Activated T-helper 17 cell treated with anti-CD3 and anti-CD28 coated beads, Interleukin-2, amount 50 U/mL, for 72 hours (primary cell): ENCODE data around the gene CDK5RAP1. TPM values are rescaled to one million over a fixed set of nuclear protein-coding genes. Genes with fewer than 3 reads are reported as not detected.
A peak's percentile ranks its signal among the peaks of the same experiment; 100 is the strongest.
"Not testable (repeated sequence)": the region's sequence is repeated elsewhere in the genome, so short reads cannot be mapped to it uniquely, and the experiment has no call there.

ENCODE experiments used
- ATAC-seq: fragments of 150-1000 bp; cut with Tn5 transposase; replicated peaks from 2 replicates; pipeline ENCODE4 v1.10.0; 2021; ENCODE audit warnings: mild to moderate bottlenecking, moderate library complexity
- H3K27ac Mint-ChIP-seq: one replicate; pipeline ENCODE4 v1.8.0; 2022; ENCODE audit warnings: mixed read lengths
- H3K27me3 Mint-ChIP-seq: one replicate; pipeline ENCODE4 v1.8.0; 2022; ENCODE audit warnings: mixed read lengths
- H3K36me3 Mint-ChIP-seq: one replicate; pipeline ENCODE4 v1.8.0; 2022; ENCODE audit warnings: low read depth, mild to moderate bottlenecking, mixed read lengths
- H3K4me1 Mint-ChIP-seq: one replicate; pipeline ENCODE4 v1.8.0; 2022; ENCODE audit warnings: mixed read lengths
- H3K4me3 Mint-ChIP-seq: one replicate; pipeline ENCODE4 v1.8.0; 2022; ENCODE audit warnings: mild to moderate bottlenecking, mixed read lengths
- H3K9me3 Mint-ChIP-seq: one replicate; pipeline ENCODE4 v1.8.0; 2022; ENCODE audit warnings: mixed read lengths
- total RNA-seq, 2 donors: library from RNA; stranded (reverse); gene quantifications; one replicate each; pipeline ENCODE4 v1.2.3, GENCODE V29; 2022

CDK5RAP1 gene
- total RNA-seq, 2 donors from 2014 or later = 24.1 to 44.5 TPM

DNA sequence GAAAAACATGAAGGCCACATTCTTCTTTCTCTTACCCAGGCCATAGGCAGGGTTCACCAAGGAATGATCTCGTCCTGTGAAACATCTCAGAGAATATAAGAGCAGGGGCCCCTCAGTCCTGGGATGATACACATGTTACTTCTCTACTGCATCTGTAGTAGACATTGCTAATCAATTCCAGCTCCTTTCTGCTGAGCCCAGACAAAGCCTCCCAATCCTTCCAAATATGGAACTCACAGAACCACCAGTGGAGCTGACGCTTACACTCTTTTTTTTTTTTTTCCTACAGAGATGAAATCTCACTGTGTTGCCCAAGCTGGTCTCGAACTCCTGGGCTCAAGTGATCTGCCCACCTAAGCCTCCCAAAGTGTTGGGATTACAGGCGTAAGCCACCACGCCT is 33.1 kb upstream of the CDK5RAP1 start:
- ATAC-seq = no peak
- H3K4me3 Mint-ChIP-seq = no peak overlapping the region

DNA sequence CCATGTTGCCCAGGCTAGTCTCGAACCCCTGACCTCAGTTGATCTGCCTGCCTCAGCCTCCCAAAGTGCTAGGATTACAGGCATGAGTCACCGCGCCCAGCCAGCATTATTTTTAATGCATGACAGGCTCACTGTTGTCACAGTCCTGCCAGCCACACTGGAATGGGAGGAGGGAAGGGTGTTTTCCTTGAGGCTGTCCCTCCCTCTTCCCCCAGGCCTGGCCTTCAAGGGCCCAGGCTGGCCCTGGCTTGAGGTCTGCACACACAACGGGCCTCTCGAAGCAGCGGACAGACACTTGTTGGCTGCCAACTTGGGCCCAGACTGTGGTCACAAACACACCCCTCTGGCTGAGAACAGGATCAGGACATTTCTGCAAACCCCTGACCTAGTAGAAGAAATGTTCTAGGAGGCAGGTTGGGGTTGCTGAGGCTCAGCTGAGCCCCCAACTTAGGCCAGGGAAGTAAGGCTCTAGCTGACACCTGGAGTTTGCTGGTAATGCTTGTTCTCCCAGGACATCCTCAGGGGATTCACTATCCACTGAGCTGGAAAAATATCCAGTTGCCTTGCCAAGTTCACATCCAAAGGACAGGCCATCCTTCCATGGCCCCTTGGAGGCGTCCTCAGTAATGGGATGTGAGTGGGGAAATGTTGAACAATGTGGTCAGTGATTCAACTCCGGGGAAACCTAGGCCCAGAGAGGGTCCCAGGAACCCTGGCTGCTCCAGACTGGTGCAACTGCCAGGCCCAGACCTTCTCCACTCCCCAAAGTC is 32.3 kb upstream of the CDK5RAP1 start:
- ATAC-seq = no peak
- Mint-ChIP-seq H3K4me3 (no peak overlapping the region), H3K9me3 (no peaks in the 10 kb centered on the region), H3K27ac (no peak overlapping the region), H3K27me3 (no peaks in the 10 kb centered on the region), H3K4me1 (no peaks in the 10 kb centered on the region), H3K36me3 (no peaks in the 10 kb centered on the region)

More for the DNA sequence above, 33.1 kb upstream of the CDK5RAP1 start:
- no peaks in the 10 kb centered on the region for H3K4me1 Mint-ChIP-seq
- H3K36me3 Mint-ChIP-seq = no peaks in the 10 kb centered on the region
- H3K27me3 Mint-ChIP-seq = no peaks in the 10 kb centered on the region
- H3K9me3 Mint-ChIP-seq = no peaks in the 10 kb centered on the region
- no peak overlapping the region for H3K27ac Mint-ChIP-seq

DNA sequence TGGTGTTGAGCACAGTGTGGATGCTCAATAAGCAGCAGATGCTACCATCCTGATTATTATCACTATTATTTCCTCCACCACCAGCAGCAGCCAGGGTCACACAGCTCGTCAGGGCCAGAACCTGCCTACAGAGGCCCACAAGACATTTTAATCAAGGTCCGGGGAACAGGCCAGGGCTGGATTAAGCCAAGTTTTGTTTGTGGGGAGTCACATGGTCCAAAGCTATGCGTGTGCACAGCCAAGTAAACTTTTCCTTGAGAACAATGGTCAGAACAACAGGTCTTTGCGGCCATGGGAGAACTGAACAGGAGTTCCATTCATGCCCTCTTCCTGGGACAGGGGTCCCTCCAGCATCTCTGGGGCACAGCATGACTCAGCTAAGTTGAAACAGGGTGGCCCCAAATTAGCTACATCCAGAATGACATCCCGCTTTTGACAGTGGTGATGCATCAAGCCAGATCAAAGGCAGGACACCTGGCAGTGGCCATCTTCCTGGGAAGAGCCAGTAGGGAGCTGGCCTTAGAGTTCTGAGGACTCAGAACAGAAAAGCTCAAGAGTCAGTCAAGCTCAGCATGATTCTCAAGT is 30.6 kb upstream of the CDK5RAP1 start:
- H3K9me3 Mint-ChIP-seq = no peaks in the 10 kb centered on the region
- H3K27ac Mint-ChIP-seq = no peak overlapping the region
- no peaks in the 10 kb centered on the region for H3K27me3 Mint-ChIP-seq
- H3K4me3 Mint-ChIP-seq = no peak overlapping the region
- no peak for ATAC-seq
- no peaks in the 10 kb centered on the region for H3K36me3 Mint-ChIP-seq
- H3K4me1 Mint-ChIP-seq = no peaks in the 10 kb centered on the region

DNA sequence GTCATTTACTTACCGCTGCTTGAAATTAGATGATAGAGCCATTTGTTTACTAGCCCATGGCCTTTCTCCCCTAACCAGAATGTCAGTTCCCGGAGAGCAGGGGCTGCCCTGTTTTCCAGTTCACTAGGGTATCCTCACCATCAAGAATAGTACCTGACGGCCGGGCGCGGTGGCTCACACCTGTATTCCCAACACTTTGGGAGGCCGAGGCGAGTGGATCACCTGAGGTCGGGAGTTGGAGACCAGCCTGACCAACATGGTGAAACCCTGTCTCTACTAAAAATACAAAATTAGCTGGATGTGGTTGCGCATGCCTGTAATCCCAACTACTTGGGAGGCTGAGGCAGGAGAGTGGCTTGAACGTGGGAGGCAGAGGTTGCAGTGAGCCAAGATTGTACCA is 22.6 kb upstream of the CDK5RAP1 start:
- not testable (repeated sequence) for H3K27ac Mint-ChIP-seq, H3K9me3 Mint-ChIP-seq, H3K4me1 Mint-ChIP-seq, H3K27me3 Mint-ChIP-seq, H3K36me3 Mint-ChIP-seq, ATAC-seq, H3K4me3 Mint-ChIP-seq

DNA sequence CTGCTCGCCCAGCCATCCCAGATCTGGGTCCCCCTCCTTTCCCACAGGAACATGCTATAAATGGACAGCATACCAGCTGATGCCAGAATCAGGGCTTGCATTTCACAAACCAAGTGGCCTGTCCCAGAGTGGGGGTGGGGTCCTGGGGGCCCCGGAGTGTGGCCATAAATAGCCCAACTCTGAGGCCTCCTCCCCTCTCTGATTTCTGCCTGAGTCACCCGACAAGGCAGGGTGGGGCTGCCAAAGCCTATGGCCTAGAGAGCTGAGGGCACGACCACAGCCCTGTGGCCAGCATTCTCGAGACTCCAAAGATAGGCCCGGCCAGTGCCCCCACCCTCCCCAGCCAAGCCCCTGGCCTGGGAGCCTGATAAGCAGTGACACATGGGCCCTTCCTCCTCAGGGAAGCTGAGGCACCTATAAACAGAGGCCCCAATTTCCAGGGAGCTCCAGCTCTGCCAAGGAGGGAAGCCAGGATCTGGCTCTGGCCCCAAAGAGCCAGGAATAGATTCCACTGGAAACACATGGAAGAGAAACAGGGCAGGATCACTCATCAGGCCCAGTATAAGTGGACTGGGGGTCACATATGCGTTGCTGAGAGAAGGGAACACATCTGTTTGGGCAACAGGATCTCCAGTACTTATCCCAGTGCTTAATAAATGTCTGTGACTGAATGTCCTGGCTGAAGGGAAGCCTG is 22.0 kb upstream of the CDK5RAP1 start:
- no peaks in the 10 kb centered on the region for H3K27me3 Mint-ChIP-seq

DNA sequence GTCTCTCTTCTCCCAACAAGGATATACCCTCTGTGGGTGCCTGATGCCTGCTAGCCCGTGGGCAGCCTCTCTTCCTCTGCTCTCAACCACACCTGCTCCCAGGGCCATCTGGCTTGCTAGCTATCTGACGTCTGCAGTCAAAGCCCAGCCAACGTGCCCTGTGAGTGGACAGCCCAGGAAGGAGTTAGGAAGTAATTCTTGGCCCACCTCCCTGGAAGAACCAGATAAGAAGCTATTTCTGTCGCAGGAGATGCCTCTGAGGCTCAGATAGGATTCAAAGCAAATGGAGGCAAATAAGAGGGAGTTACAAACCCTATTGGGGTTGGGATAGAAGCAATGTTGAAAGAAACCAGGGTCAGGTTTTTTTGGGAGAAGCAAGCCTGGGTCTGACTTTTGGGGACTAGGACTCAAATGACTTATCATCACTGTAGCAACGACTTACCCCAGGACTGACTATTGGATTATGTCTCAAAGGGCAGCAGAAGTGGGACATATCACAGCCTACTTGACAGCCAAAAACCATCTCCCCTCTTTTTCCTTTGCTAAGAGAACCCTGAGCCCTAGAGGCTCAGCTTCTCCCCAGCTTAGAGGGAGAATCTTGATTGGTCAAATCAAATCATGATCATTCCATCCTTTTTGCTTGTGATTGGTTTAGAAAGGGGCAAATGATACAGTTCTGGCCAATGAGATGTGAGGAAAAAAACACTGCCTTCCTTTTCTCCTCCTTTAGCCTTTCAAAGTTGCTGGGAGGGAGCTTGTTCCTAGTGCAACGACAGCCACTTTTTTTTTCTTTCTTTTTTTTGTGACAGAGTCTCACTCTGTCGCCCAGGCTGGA is 18.0 kb upstream of the CDK5RAP1 start:
- Mint-ChIP-seq H3K27ac (no peak overlapping the region), H3K4me3 (no peak overlapping the region), H3K9me3 (no peaks in the 10 kb centered on the region), H3K36me3 (no peaks in the 10 kb centered on the region), H3K27me3 (no peaks in the 10 kb centered on the region), H3K4me1 (no peaks in the 10 kb centered on the region)
- ATAC-seq = no peak

More for the DNA sequence above, 22.0 kb upstream of the CDK5RAP1 start:
- ATAC-seq = no peak
- H3K4me3 Mint-ChIP-seq = no peak overlapping the region
- H3K9me3 Mint-ChIP-seq = no peaks in the 10 kb centered on the region
- H3K27ac Mint-ChIP-seq = no peak overlapping the region
- H3K4me1 Mint-ChIP-seq = no peaks in the 10 kb centered on the region
- H3K36me3 Mint-ChIP-seq = no peaks in the 10 kb centered on the region

DNA sequence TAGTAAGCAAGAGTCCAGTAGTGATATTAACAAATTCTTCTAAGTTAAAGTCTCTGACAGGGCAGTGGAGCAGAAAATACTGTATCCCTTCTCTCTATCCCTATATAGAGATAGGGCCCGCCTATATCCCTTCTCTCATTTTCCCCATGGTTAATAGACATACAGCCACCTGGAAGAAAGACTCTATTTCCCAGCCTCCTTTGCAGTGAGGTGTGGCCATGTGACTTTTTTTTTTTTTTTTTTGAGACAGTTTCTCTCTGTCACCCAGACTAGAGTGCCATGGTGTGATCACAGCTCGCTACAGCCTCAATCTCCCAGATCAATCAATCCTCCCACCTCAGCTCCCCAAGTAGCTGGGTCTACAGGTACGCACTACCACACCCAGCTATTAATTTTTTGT is 16.7 kb upstream of the CDK5RAP1 start:
- Mint-ChIP-seq H3K27me3 (no peaks in the 10 kb centered on the region), H3K9me3 (no peaks in the 10 kb centered on the region), H3K4me1 (no peaks in the 10 kb centered on the region), H3K36me3 (no peaks in the 10 kb centered on the region), H3K4me3 (no peak overlapping the region), H3K27ac (no peak overlapping the region)
- no peak for ATAC-seq

DNA sequence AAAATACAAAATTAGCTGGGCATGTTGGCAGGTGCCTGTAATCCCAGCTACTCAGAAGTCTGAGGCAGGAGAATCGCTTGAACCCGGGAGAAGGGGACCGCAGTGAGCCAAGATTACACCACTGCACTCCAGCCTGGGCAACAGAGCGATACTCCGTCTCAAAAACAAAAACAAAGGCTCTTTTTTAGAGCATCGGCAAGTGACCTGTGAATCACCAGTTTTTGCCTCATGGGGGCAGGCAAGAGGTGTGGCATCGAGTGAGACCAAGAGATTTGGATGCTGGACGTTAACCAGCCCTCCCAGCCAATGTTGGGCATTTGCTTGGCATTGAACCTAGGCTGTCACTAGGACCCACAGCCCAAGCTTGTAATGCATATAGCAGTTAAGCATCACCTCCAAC is 14.6 kb upstream of the CDK5RAP1 start:
- H3K9me3 Mint-ChIP-seq = no peaks in the 10 kb centered on the region
- H3K36me3 Mint-ChIP-seq = peaks cover 9% of the 10 kb centered on the region
- no peak for ATAC-seq
- no peaks in the 10 kb centered on the region for H3K27me3 Mint-ChIP-seq
- no peaks in the 10 kb centered on the region for H3K4me1 Mint-ChIP-seq
- H3K27ac Mint-ChIP-seq = no peak overlapping the region
- no peak overlapping the region for H3K4me3 Mint-ChIP-seq

DNA sequence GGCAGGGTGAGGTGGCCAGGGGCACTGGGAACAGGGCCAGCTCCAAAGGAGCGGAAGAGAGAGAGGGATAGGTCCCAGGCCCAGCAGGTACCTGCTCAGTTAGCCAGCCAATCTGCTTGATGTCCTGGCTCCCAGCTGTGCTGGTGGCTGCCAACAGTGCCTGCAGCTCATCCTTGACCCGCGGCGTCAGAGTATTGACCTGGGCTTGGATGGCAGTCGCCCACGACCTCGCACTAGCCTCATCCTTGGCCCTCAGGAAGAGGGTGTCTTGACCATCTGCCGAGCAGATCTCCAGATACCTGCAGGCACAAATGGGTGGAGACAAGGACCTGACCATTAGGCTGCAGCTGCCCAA is 11.1 kb upstream of the CDK5RAP1 start:
- H3K27ac Mint-ChIP-seq = no peak overlapping the region
- no peak overlapping the region for H3K4me3 Mint-ChIP-seq
- H3K36me3 Mint-ChIP-seq = peaks cover 9% of the 10 kb centered on the region
- no peak for ATAC-seq
- no peaks in the 10 kb centered on the region for H3K4me1 Mint-ChIP-seq
- no peaks in the 10 kb centered on the region for H3K27me3 Mint-ChIP-seq
- H3K9me3 Mint-ChIP-seq = no peaks in the 10 kb centered on the region

DNA sequence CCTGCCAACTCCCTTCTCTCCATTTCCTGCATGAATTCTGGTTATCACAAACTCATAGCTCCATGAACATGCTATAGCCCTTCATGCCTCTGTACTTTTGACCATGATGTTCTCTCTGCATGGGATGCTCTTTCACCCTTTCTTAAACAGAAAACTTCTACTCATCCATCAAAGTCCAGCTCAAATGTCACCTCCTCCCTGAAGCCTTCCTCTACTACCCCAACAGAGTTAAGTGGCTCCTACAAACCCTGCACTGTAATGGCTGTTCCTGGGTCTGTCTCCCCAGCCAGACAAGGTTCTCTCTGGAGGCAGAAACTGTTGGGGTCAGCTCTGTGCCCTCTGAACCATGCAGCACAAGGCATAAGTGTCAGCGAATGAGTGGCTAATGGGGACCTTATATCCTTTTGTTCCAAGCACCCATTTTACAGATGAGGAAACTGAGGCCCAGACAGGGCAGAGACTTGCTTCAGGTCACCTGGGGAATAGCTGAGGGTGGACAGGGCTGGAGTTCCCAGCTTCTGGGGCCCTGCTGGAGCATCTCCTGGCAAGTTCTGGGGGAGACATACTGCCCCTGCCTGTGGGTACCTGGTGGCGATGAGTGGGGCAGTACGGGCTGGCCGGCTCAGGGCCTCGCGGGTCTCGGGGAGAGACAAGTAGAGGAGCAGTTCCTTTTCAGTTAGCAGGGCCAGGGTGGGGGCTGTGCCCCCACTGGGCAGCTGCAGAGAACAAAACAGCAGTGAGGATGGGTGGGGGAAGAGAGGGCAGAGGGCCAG is 10.6 kb upstream of the CDK5RAP1 start:
- Mint-ChIP-seq H3K4me1 (no peaks in the 10 kb centered on the region), H3K27ac (peak overlapping the region; percentile 21), H3K4me3 (no peak overlapping the region), H3K36me3 (peaks cover 9% of the 10 kb centered on the region), H3K9me3 (no peaks in the 10 kb centered on the region), H3K27me3 (no peaks in the 10 kb centered on the region)
- no peak for ATAC-seq

DNA sequence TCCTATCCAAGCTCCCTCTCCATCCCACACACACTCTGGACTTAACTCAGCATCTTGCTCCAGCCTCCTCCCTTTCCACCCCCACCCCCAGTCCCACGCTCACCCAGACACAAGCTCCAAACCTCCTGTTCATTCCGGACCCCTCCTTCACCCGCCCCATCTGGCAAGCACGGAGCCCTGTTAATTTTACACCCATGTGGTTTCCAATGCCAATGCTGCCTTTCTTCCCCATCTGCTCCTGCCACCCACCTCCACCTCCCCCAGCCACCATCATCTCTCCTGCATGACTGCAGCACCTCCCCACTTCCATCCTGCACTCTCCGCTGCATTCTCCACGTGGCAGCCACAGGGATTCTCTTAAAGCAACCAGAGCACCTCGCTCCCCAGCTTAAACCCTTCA is 9.9 kb upstream of the CDK5RAP1 start:
- no peak for ATAC-seq
- H3K36me3 Mint-ChIP-seq = peaks cover 9% of the 10 kb centered on the region
- H3K9me3 Mint-ChIP-seq = no peaks in the 10 kb centered on the region
- H3K27me3 Mint-ChIP-seq = no peaks in the 10 kb centered on the region
- peak overlapping the region; percentile 21 for H3K27ac Mint-ChIP-seq
- H3K4me3 Mint-ChIP-seq = no peak overlapping the region
- H3K4me1 Mint-ChIP-seq = no peaks in the 10 kb centered on the region

DNA sequence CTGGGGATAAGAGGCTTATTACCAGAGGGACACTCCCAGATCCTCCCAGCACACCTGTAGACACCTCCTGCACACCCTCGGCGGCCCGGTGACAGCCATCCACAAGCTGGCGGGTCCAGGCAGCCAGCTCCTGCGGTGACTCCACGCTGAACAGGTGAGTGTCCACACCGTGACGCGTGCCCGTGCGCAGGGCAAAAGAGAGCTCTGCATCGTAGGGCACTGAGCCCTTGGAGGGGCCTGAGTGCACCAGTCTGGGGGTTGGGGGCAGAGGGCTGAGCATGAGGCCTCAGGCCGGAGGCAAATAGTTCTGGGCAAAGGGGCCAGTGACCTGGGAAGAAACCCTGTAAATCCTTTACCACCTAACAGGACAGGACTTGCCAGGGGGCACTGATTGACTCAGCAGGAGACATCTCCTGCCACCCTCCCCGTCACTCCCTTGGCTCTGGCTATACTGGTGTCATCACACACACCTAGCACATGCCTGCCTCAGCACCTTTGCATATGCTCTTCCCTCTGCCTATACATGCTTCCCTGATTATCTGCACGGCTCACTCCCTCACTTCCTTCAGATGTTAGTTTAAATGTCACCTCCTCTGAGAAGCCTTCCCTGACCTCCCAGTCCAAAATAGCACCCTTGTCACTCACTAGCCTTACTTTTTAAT is 8.9 kb upstream of the CDK5RAP1 start:
- no peak for ATAC-seq
- Mint-ChIP-seq H3K27me3 (no peaks in the 10 kb centered on the region), H3K4me1 (no peaks in the 10 kb centered on the region), H3K9me3 (no peaks in the 10 kb centered on the region), H3K4me3 (no peak overlapping the region), H3K36me3 (peaks cover 9% of the 10 kb centered on the region), H3K27ac (peak overlapping the region; percentile 75)

DNA sequence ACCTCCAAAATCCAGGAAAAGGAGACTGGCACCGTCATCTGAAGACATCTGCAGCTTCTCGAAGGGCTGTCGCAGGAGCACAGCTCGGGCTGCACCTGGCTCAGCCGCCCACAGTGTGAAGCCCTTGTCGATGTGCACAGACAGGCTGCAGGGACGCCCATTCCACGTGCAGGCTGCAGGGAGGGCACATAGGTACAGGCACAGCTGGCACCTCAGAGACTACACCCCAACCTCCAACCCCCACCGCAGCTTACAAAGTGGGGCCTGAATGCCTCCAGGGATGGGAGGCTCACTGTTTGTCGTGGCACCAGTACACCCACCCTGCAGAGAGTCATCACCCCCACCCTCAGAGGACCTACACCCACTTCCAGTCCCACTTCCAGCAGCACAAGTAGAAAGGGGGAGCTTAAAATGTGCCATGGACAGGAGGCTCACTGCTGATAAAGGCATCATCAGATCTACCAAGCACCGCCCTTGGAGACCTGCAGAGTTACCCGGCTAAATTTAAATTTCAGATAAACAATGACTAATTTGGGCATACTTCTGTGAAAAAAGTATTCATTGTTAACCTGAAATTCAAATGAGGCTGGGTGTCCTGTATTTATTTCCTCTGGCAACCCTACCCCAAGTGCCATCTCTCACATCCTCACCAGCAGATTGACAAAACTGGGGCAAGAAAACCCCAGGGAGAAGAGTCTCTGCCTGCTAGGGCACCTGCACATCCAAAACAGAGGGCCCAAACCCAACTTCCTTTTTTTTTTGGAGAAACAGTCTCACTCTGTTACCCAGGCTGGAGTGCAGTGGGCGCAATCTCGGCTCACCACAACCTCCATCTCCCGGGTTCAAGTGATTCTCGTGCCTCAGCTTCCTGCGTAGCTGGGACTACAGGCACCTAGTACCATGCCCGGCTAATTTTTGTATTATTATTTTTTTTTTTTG is 7.7 kb upstream of the CDK5RAP1 start:
- peak; percentile 70 for ATAC-seq
- H3K36me3 Mint-ChIP-seq = peaks cover 9% of the 10 kb centered on the region
- peak overlapping the region; percentile 62 for H3K27ac Mint-ChIP-seq
- no peaks in the 10 kb centered on the region for H3K27me3 Mint-ChIP-seq
- H3K4me1 Mint-ChIP-seq = no peaks in the 10 kb centered on the region
- H3K4me3 Mint-ChIP-seq = peak overlapping the region; percentile 20
- H3K9me3 Mint-ChIP-seq = no peaks in the 10 kb centered on the region
